ENCODE results near the gene NDUFC1. TPM values are rescaled to one million over a fixed set of nuclear protein-coding genes. Genes with fewer than 3 reads are reported as not detected.
"Not testable (repeated sequence)": the region's sequence is repeated elsewhere in the genome, so short reads cannot be mapped to it uniquely, and the experiment has no call there.

NDUFC1 gene
- polyA plus RNA-seq, 12 donors = 51.1 to 71.0 (median 57.9) TPM; not detected in 1

GRCh38 chr4:139300431-139301112 is 1.7 kb downstream of the NDUFC1 start:
- no peak for DNase-seq

GRCh38 chr4:139299536-139299935 is 2.7 kb downstream of the NDUFC1 start:
- no peak for DNase-seq

GRCh38 chr4:139297001-139297410 is 5.3 kb downstream of the NDUFC1 start:
- DNase-seq = no peak

- no peak for DNase-seq
Measured at GRCh38 chr4:139295942-139296299, 6.4 kb downstream of the NDUFC1 start.

GRCh38 chr4:139295206-139295941 is 6.9 kb downstream of the NDUFC1 start:
- DNase-seq = peak; percentile 98

GRCh38 chr4:139286186-139286698 is 16.0 kb downstream of the NDUFC1 start:
- no peak for DNase-seq

- no peak for DNase-seq
Measured at GRCh38 chr4:139282721-139283075, 19.6 kb downstream of the NDUFC1 start.

GRCh38 chr4:139282065-139282720 is 20.1 kb downstream of the NDUFC1 start:
- no peak for DNase-seq

- DNase-seq = peak; percentile 7
Measured at GRCh38 chr4:139279760-139280620, 22.3 kb downstream of the NDUFC1 start, which contains the start of gene MGARP. Gene MGARP, minus strand, starts transcription at chr4:139280225. Its CDS starts 67 bp downstream, at chr4:139280158.

GRCh38 chr4:139278912-139279759 is 23.1 kb downstream of the NDUFC1 start:
- peak; percentile 15 for DNase-seq

- peak; percentile 9 for DNase-seq
Measured at GRCh38 chr4:139278485-139278884, 23.8 kb downstream of the NDUFC1 start.

- no peak for DNase-seq
Measured at GRCh38 chr4:139275281-139275735, 27.0 kb downstream of the NDUFC1 start.

- DNase-seq = no peak
Measured at GRCh38 chr4:139274790-139275189, 27.5 kb downstream of the NDUFC1 start.

GRCh38 chr4:139273835-139274234 is 28.4 kb downstream of the NDUFC1 start:
- DNase-seq = no peak

GRCh38 chr4:139267301-139267700 is 35.0 kb downstream of the NDUFC1 start:
- no peak for DNase-seq

GRCh38 chr4:139266583-139267257 is 35.6 kb downstream of the NDUFC1 start:
- DNase-seq = peak; percentile 48

GRCh38 chr4:139266208-139266582 is 36.1 kb downstream of the NDUFC1 start:
- no peak for DNase-seq

- no peak for DNase-seq
Measured at GRCh38 chr4:139265654-139266053, 36.6 kb downstream of the NDUFC1 start.

- DNase-seq = no peak
Measured at GRCh38 chr4:139256349-139256748, 45.9 kb downstream of the NDUFC1 start.

- DNase-seq = not testable (repeated sequence)
Measured at GRCh38 chr4:139255581-139255980, 46.7 kb downstream of the NDUFC1 start.

Measured in muscle of arm (tissue), 12 donors.